Vagina (tissue), 2 donors: ENCODE results near the gene RACGAP1. TPM values are rescaled to one million over a fixed set of nuclear protein-coding genes. Genes with fewer than 3 reads are reported as not detected.
"Not testable (repeated sequence)": the region's sequence is repeated elsewhere in the genome, so short reads cannot be mapped to it uniquely, and the experiment has no call there.

ENCODE experiments used
- DNase-seq, 2 donors: peaks; one replicate each; pipeline ENCODE4 v3.0.0-alpha.2; 2017; ENCODE audit errors: extremely low spot score in 2 of 2
- H3K27ac ChIP-seq: fragments of 200-600 bp; sonication (generic); one replicate; pipeline ENCODE4 v1.5.1; 2019
- H3K27me3 ChIP-seq: fragments of 200-600 bp; sonication (generic); one replicate; pipeline ENCODE4 v1.5.1; 2019
- H3K36me3 ChIP-seq, 2 donors: fragments of 200-600 bp; sonication (generic); one replicate each; pipeline ENCODE4 v1.5.1; 2017 to 2019
- H3K4me1 ChIP-seq: fragments of 200-600 bp; sonication (generic); one replicate; pipeline ENCODE4 v1.5.1; 2019
- H3K4me3 ChIP-seq, 2 donors: fragments of 200-600 bp; sonication (generic); 1 replicate in 1 of 2; 2 replicates in 1 of 2; pipeline ENCODE4 v1.5.1; 2016 to 2019
- H3K9me3 ChIP-seq: fragments of 200-600 bp; sonication (generic); one replicate; pipeline ENCODE4 v1.5.1; 2019
- POLR2A ChIP-seq, 2 donors: fragments of 450-650 bp; IDR thresholded peaks; one replicate each; pipeline ENCODE4 v1.6.1; 2017; ENCODE audit warnings: antibody characterized with exemption in 2 of 2, mild to moderate bottlenecking in 2 of 2, moderate library complexity in 2 of 2
- POLR2AphosphoS5 ChIP-seq, 2 donors: sonication (generic); formaldehyde crosslinking; IDR thresholded peaks; one replicate each; pipeline ENCODE4 v1.9.0; 2017; ENCODE audit warnings: antibody characterized with exemption in 2 of 2, mild to moderate bottlenecking in 2 of 2, low read depth in 1 of 2; ENCODE audit not compliant: insufficient read depth in 1 of 2
- intact Hi-C: fragments of 100-400 bp; cut with DNase I; formaldehyde crosslinking; loops from one replicate; pipeline ENCODE4 v1.15.1; 2023
- total RNA-seq: library from RNA; depleted of rRNA; stranded (reverse); fragments of >200 nt; gene quantifications from one replicate; pipeline ENCODE4 v1.2.3, GENCODE V29; 2016
- TF ChIP-seq, protein P1 (sequence below), 3 experiments: fragments of 450-650 bp in 2 of 3; fragments of 200-600 bp in 1 of 3; sonication (generic) in 1 of 3; IDR thresholded peaks; one replicate each; pipeline ENCODE4 v1.5.1; 2017 to 2019; ENCODE audit warnings: antibody characterized with exemption in 3 of 3, mild to moderate bottlenecking in 2 of 3, moderate library complexity in 2 of 3

RACGAP1 gene
- total RNA-seq, 1 donor from 2014 or later: 19.2 TPM

- TF ChIP-seq POLR2A (IDR thresholded peaks at IDR 0.05): no peak
- TF ChIP-seq POLR2AphosphoS5 (IDR thresholded peaks at IDR 0.05; ENCODE audit: insufficient read depth in 1 of 2, low read depth in 1 of 2): no peak
- TF ChIP-seq, protein P1, sequence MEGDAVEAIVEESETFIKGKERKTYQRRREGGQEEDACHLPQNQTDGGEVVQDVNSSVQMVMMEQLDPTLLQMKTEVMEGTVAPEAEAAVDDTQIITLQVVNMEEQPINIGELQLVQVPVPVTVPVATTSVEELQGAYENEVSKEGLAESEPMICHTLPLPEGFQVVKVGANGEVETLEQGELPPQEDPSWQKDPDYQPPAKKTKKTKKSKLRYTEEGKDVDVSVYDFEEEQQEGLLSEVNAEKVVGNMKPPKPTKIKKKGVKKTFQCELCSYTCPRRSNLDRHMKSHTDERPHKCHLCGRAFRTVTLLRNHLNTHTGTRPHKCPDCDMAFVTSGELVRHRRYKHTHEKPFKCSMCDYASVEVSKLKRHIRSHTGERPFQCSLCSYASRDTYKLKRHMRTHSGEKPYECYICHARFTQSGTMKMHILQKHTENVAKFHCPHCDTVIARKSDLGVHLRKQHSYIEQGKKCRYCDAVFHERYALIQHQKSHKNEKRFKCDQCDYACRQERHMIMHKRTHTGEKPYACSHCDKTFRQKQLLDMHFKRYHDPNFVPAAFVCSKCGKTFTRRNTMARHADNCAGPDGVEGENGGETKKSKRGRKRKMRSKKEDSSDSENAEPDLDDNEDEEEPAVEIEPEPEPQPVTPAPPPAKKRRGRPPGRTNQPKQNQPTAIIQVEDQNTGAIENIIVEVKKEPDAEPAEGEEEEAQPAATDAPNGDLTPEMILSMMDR (IDR thresholded peaks at IDR 0.05): no peak
- Histone ChIP-seq H3K9me3 (no peaks in the 10 kb centered on the region), H3K36me3 (no peaks in the 10 kb centered on the region), H3K27me3 (no peaks in the 10 kb centered on the region), H3K27ac (no peak overlapping the region), H3K4me3 (no peak overlapping the region), H3K4me1 (peaks cover 17% of the 10 kb centered on the region)
- intact Hi-C loops: no loop called here
- no peak for DNase-seq
These were observed 15.4 kb upstream of the RACGAP1 start for GRCh38 chr12:50040657-50041056.

- Histone ChIP-seq H3K27me3 (no peaks in the 10 kb centered on the region), H3K9me3 (no peaks in the 10 kb centered on the region), H3K4me3 (no peak overlapping the region), H3K36me3 (no peaks in the 10 kb centered on the region), H3K4me1 (peaks cover 17% of the 10 kb centered on the region), H3K27ac (no peak overlapping the region)
- no peak for DNase-seq
- intact Hi-C loops: no loop called here
- TF ChIP-seq POLR2A (IDR thresholded peaks at IDR 0.05): no peak
- TF ChIP-seq, protein P1 (IDR thresholded peaks at IDR 0.05): peak; percentile 57 to 80 (median 66)
These were observed 14.0 kb upstream of the RACGAP1 start for GRCh38 chr12:50039151-50039835.

DNA sequence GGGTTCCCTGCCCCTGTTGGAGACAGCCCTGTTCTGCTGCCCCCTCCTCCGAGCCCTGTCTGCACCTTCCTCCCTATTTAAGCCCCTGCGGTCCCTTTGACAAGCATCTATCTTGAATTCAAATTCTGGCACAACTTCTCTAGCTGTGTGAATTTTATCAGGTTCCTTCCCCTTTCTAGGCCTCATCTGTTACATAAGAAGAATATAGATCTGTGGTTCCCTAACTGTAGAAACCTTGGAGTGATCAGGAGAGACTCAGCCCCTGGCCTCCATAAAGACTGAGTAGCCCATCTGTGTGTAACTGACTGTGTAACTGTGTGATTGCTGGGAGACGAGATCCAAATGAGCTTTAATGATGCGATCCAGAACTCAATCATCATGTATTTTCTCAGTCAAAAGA, 13.0 kb upstream of the RACGAP1 start:
- TF ChIP-seq POLR2A (IDR thresholded peaks at IDR 0.05) (no peak), POLR2AphosphoS5 (IDR thresholded peaks at IDR 0.05; ENCODE audit: insufficient read depth in 1 of 2, low read depth in 1 of 2) (no peak)
- TF ChIP-seq, protein P1 (IDR thresholded peaks at IDR 0.05): no peak
- H3K27ac ChIP-seq: no peak overlapping the region
- H3K27me3 ChIP-seq: no peaks in the 10 kb centered on the region
- no peak for DNase-seq
- intact Hi-C loops: no loop called here
- H3K36me3 ChIP-seq: no peaks in the 10 kb centered on the region
- H3K9me3 ChIP-seq: no peaks in the 10 kb centered on the region
- H3K4me3 ChIP-seq: no peak overlapping the region
- H3K4me1 ChIP-seq: peaks cover 17% of the 10 kb centered on the region

- Histone ChIP-seq H3K4me3 (peak overlapping the region; percentile 9 to 25), H3K9me3 (no peaks in the 10 kb centered on the region), H3K4me1 (peaks cover 5% of the 10 kb centered on the region), H3K27ac (no peak overlapping the region), H3K36me3 (no peaks in the 10 kb centered on the region), H3K27me3 (no peaks in the 10 kb centered on the region)
- intact Hi-C loops: no loop called here
- TF ChIP-seq, protein P1 (IDR thresholded peaks at IDR 0.05): no peak
- no peak for TF ChIP-seq POLR2AphosphoS5 (IDR thresholded peaks at IDR 0.05; ENCODE audit: insufficient read depth in 1 of 2, low read depth in 1 of 2)
- TF ChIP-seq POLR2A (IDR thresholded peaks at IDR 0.05): no peak
- DNase-seq: no peak
These were observed 7.7 kb upstream of the RACGAP1 start for GRCh38 chr12:50032854-50033581.

DNA sequence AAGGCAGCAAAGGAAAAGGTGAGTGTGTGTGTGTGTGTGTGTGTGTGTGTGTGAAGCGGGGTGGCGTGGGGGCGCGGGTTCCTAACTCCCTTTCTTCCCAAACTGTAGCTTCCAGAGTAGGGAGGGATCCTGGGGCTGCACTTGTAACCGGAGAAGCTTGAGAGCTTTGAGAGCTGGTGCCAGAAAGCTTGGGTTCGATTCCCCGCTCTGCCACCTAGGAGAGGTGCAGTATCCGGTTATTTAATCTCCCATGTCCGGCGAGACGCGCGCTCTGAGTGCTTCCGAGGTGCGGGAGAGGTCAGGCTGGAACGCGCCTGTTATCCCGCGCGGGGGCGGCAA, 7.2 kb upstream of the RACGAP1 start:
- no peak for DNase-seq
- H3K4me1 ChIP-seq: peaks cover 5% of the 10 kb centered on the region
- no peaks in the 10 kb centered on the region for H3K36me3 ChIP-seq
- intact Hi-C loops: no loop called here
- TF ChIP-seq, protein P1 (IDR thresholded peaks at IDR 0.05): no peak
- no peak for TF ChIP-seq POLR2AphosphoS5 (IDR thresholded peaks at IDR 0.05; ENCODE audit: insufficient read depth in 1 of 2, low read depth in 1 of 2)
- no peak for TF ChIP-seq POLR2A (IDR thresholded peaks at IDR 0.05)
- no peak overlapping the region for H3K27ac ChIP-seq
- H3K27me3 ChIP-seq: no peaks in the 10 kb centered on the region
- H3K9me3 ChIP-seq: no peaks in the 10 kb centered on the region
- H3K4me3 ChIP-seq: peak overlapping the region; percentile 9 to 25

- H3K9me3 ChIP-seq, H3K4me3 ChIP-seq, H3K27me3 ChIP-seq, H3K4me1 ChIP-seq, H3K27ac ChIP-seq, intact Hi-C loops, DNase-seq, H3K36me3 ChIP-seq: not testable (repeated sequence)
These were observed 5.2 kb upstream of the RACGAP1 start for GRCh38 chr12:50030449-50030848.
